HepG2 (cell line): ENCODE results near the gene TATDN3. TPM values are rescaled to one million over a fixed set of nuclear protein-coding genes. Genes with fewer than 3 reads are reported as not detected.

Experiments used
- ADNP ChIP-seq: sonication (generic); formaldehyde crosslinking; IDR thresholded peaks from 2 replicates; pipeline ENCODE4 v1.4.0; 2020; ENCODE audit warnings: missing genetic modification reagents
- AHDC1 ChIP-seq: sonication (generic); formaldehyde crosslinking; IDR thresholded peaks from 2 replicates; pipeline ENCODE4 v1.5.1; 2020; ENCODE audit warnings: mild to moderate bottlenecking, missing genetic modification reagents, borderline replicate concordance
- ERF ChIP-seq: IDR thresholded peaks from 2 replicates; pipeline ENCODE4 v1.6.1; 2018; ENCODE audit warnings: missing biosample characterization, missing genetic modification reagents
- GATAD2A ChIP-seq: IDR thresholded peaks from 2 replicates; pipeline ENCODE4 v1.6.1; 2016
- GMEB1 ChIP-seq: sonication (generic); formaldehyde crosslinking; IDR thresholded peaks from 2 replicates; pipeline ENCODE4 v1.5.1; 2020; ENCODE audit warnings: missing genetic modification reagents, mild to moderate bottlenecking, borderline replicate concordance
- KDM1A ChIP-seq: IDR thresholded peaks from 2 replicates; pipeline ENCODE4 v1.6.1; 2016; ENCODE audit warnings: missing compliant biosample characterization
- RFX3 ChIP-seq: IDR thresholded peaks from 2 replicates; pipeline ENCODE4 v1.6.1; 2016; ENCODE audit warnings: missing biosample characterization, missing genetic modification reagents
- SNAPC5 ChIP-seq: sonication (generic); formaldehyde crosslinking; IDR thresholded peaks from 2 replicates; pipeline ENCODE4 v1.8.1; 2023; ENCODE audit warnings: mild to moderate bottlenecking, missing genetic modification reagents, borderline replicate concordance
- SSRP1 ChIP-seq: IDR thresholded peaks from 2 replicates; pipeline ENCODE4 v1.6.1; 2016; ENCODE audit warnings: control low read depth
- TRIM24 ChIP-seq: sonication (generic); formaldehyde crosslinking; IDR thresholded peaks from 2 replicates; pipeline ENCODE4 v1.8.0; 2022; ENCODE audit warnings: mild to moderate bottlenecking, missing genetic modification reagents
- ZBTB3 ChIP-seq: sonication (generic); formaldehyde crosslinking; IDR thresholded peaks from 2 replicates; pipeline ENCODE4 v1.4.0; 2020; ENCODE audit warnings: low read depth, mild to moderate bottlenecking, moderate library complexity, missing genetic modification reagents, borderline replicate concordance
- ZFP41 ChIP-seq: sonication (generic); formaldehyde crosslinking; IDR thresholded peaks from 2 replicates; pipeline ENCODE4 v1.4.0; 2020; ENCODE audit warnings: mild to moderate bottlenecking, missing genetic modification reagents, borderline replicate concordance
- ZNF207 ChIP-seq: fragments of 450-650 bp; IDR thresholded peaks from 2 replicates; pipeline ENCODE4 v1.6.1; 2016; ENCODE audit warnings: antibody characterized with exemption, borderline replicate concordance
- ZNF253 ChIP-seq: sonication (generic); formaldehyde crosslinking; IDR thresholded peaks from 2 replicates; pipeline ENCODE4 v1.8.0; 2022; ENCODE audit warnings: mild to moderate bottlenecking, missing genetic modification reagents, borderline replicate concordance
- ZNF33B ChIP-seq: sonication (generic); formaldehyde crosslinking; IDR thresholded peaks from 2 replicates; pipeline ENCODE4 v1.5.1; 2020; ENCODE audit warnings: mild to moderate bottlenecking, missing genetic modification reagents
- ZNF414 ChIP-seq: sonication (generic); formaldehyde crosslinking; IDR thresholded peaks from 2 replicates; pipeline ENCODE4 v1.5.0; 2020; ENCODE audit warnings: missing genetic modification reagents
- ZNF580 ChIP-seq: IDR thresholded peaks from 2 replicates; pipeline ENCODE4 v1.6.1; 2016; ENCODE audit warnings: low read depth, borderline replicate concordance
- ZNF598 ChIP-seq: sonication (generic); formaldehyde crosslinking; IDR thresholded peaks from 2 replicates; pipeline ENCODE4 v1.5.1; 2020; ENCODE audit warnings: mild to moderate bottlenecking, missing genetic modification reagents, borderline replicate concordance
- ZNF777 ChIP-seq: sonication (generic); formaldehyde crosslinking; IDR thresholded peaks from 2 replicates; pipeline ENCODE4 v1.4.0; 2020; ENCODE audit warnings: missing genetic modification reagents
- ZNF781 ChIP-seq: sonication (generic); formaldehyde crosslinking; IDR thresholded peaks from 2 replicates; pipeline ENCODE4 v1.5.1; 2020; ENCODE audit warnings: borderline replicate concordance, mild to moderate bottlenecking, missing genetic modification reagents; ENCODE audit errors: not compliant biosample characterization
- polyA plus RNA-seq, 8 experiments: library from polyadenylated mRNA; depleted of rRNA in 3 of 8; stranded (reverse) in 7 of 8; unstranded in 1 of 8; fragments of >200 nt; fragmentation: Illumina TruSeq in 4 of 8; extraction: Trizol in 4 of 8; gene quantifications; 2 replicates each; pipeline versions ENCODE4 v1.2.1 to v1.2.3, GENCODE V29; 2011 to 2016; ENCODE audit warnings: low read depth in 4 of 8, missing spikeins in 1 of 8, mixed read lengths in 1 of 8; ENCODE audit not compliant: insufficient read depth in 1 of 8
- total RNA-seq, 5 experiments: library from RNA; depleted of rRNA; stranded (reverse); fragments of >200 nt; fragmentation: Illumina TruSeq; extraction: Trizol; gene quantifications; 2 replicates each; pipeline ENCODE4 v1.2.3, GENCODE V29; 2016; ENCODE audit warnings: low read depth in 1 of 5
- TF ChIP-seq, protein P1 (sequence below): sonication (generic); formaldehyde crosslinking; conservative IDR thresholded peaks from 2 replicates; pipeline ENCODE4 v1.4.0; 2020; ENCODE audit warnings: missing genetic modification reagents

Gene TATDN3
- total and polyA plus RNA-seq, 2 of the 13 experiments (the other 11 are each of a cell fraction or from before 2014, with no cell fraction given) = 7.3 to 8.6 TPM

DNA sequence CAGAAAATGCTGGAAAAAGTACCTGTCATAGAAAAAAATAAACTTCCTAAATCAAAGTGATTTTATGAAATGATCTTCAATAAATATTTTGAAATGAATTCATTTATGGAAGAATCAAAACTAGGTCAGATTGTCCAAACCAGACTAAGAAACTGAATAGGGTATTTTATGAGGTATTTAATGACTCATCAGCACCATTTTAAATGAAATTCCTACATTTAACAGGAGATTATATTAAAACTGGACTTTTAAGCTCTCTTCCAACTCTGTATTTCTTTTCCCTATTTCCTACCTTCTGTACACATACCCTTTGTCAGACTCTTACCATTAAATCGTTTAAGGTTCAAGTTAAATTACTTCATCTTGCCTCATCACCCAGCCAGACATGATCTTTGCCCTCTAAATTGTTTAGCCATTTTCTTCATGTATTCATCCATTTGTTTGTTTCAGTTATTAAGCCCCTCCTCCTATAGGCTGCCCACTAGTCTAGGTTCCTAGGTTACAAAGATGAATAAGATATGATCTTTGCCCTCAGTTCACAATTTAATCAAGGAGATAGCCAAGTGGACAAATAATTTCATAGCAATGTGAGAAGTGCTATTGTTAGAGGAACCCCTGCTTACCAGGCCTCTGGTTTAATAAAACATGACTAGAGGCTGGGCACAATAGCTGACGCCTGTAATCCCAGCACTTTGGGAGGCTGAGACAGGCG lies 25.0 kb downstream of the TATDN3 start (continued):
- TF ChIP-seq ZNF580 (CRISPR knock-in tag) = no peak
- TF ChIP-seq ZNF253 (CRISPR knock-in tag) = no peak
- TF ChIP-seq ZNF414 (CRISPR knock-in tag) = no peak
- peak; percentile 84 for TF ChIP-seq GATAD2A
- TF ChIP-seq ERF (CRISPR knock-in tag) = no peak
- TF ChIP-seq KDM1A (CRISPR knock-in tag) = no peak
- TF ChIP-seq RFX3 (CRISPR knock-in tag) = no peak
- no peak for TF ChIP-seq ZBTB3 (CRISPR knock-in tag)
- no peak for TF ChIP-seq SSRP1 (CRISPR knock-in tag)
- TF ChIP-seq ZNF33B = no peak
- no peak for TF ChIP-seq ZNF781 (CRISPR knock-in tag)
- TF ChIP-seq ZNF777 (CRISPR knock-in tag) = no peak
- TF ChIP-seq ZNF598 (CRISPR knock-in tag) = no peak
- no peak for TF ChIP-seq TRIM24
- TF ChIP-seq AHDC1 (CRISPR knock-in tag) = no peak; the same call in 1 of the 2 replicates
- no peak for TF ChIP-seq ZNF207
- TF ChIP-seq SNAPC5 (CRISPR knock-in tag) = no peak
- no peak for TF ChIP-seq ZFP41
- TF ChIP-seq ADNP (CRISPR knock-in tag) = no peak
- TF ChIP-seq, protein P1, sequence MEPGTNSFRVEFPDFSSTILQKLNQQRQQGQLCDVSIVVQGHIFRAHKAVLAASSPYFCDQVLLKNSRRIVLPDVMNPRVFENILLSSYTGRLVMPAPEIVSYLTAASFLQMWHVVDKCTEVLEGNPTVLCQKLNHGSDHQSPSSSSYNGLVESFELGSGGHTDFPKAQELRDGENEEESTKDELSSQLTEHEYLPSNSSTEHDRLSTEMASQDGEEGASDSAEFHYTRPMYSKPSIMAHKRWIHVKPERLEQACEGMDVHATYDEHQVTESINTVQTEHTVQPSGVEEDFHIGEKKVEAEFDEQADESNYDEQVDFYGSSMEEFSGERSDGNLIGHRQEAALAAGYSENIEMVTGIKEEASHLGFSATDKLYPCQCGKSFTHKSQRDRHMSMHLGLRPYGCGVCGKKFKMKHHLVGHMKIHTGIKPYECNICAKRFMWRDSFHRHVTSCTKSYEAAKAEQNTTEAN (CRISPR knock-in tag) = no peak
- no peak for TF ChIP-seq GMEB1 (CRISPR knock-in tag)
